HFFc6 (cell line): ENCODE measurements around the gene GPATCH4. TPM values are rescaled to one million over a fixed set of nuclear protein-coding genes. Genes with fewer than 3 reads are reported as not detected.

Experiments
- DNase-seq: peaks from one replicate; pipeline ENCODE4 v3.0.0-alpha.2; 2018
- H3K27ac Mint-ChIP-seq: 2 replicates; pipeline ENCODE4 v1.8.0; 2020; ENCODE audit warnings: mild to moderate bottlenecking, mixed read lengths
- H3K27me3 Mint-ChIP-seq: 2 replicates; pipeline ENCODE4 v1.8.0; 2021; ENCODE audit warnings: mild to moderate bottlenecking, moderate library complexity, mixed read lengths; ENCODE audit not compliant: insufficient read depth
- H3K36me3 Mint-ChIP-seq: 2 replicates; pipeline ENCODE4 v1.8.0; 2021; ENCODE audit warnings: low read depth, mixed read lengths
- H3K4me1 Mint-ChIP-seq: 2 replicates; pipeline ENCODE4 v1.8.0; 2020; ENCODE audit warnings: low read depth, mixed read lengths
- H3K4me3 Mint-ChIP-seq: 2 replicates; pipeline ENCODE4 v1.8.0; 2020; ENCODE audit warnings: mild to moderate bottlenecking, moderate library complexity, mixed read lengths
- H3K9me3 Mint-ChIP-seq: 2 replicates; pipeline ENCODE4 v1.8.0; 2020; ENCODE audit warnings: mild to moderate bottlenecking, mixed read lengths
- total RNA-seq, 6 experiments: library from RNA; stranded (reverse); fragmentation: NEBNext Ultra II Directional; extraction: Animal tissue kit (Norgen Biotek cat#: 25700); gene quantifications; 2 replicates in 1 of 6; 3 replicates in 5 of 6; pipeline ENCODE4 v1.2.3, GENCODE V29; 2021
- TF ChIP-seq, protein P1 (sequence below): fragments of 200-600 bp; sonication (generic); IDR thresholded peaks from 2 replicates; pipeline ENCODE4 v1.5.0; 2021; ENCODE audit warnings: antibody characterized with exemption, mild to moderate bottlenecking

Gene GPATCH4
- total RNA-seq, 6 experiments from 2014 or later = 25.0 to 35.8 (median 32.7) TPM

GRCh38 chr1:156584813-156585212 lies 16.5 kb downstream of the GPATCH4 start:
- H3K36me3 Mint-ChIP-seq = no peaks in the 10 kb centered on the region
- H3K4me3 Mint-ChIP-seq = no peak overlapping the region
- TF ChIP-seq, protein P1, sequence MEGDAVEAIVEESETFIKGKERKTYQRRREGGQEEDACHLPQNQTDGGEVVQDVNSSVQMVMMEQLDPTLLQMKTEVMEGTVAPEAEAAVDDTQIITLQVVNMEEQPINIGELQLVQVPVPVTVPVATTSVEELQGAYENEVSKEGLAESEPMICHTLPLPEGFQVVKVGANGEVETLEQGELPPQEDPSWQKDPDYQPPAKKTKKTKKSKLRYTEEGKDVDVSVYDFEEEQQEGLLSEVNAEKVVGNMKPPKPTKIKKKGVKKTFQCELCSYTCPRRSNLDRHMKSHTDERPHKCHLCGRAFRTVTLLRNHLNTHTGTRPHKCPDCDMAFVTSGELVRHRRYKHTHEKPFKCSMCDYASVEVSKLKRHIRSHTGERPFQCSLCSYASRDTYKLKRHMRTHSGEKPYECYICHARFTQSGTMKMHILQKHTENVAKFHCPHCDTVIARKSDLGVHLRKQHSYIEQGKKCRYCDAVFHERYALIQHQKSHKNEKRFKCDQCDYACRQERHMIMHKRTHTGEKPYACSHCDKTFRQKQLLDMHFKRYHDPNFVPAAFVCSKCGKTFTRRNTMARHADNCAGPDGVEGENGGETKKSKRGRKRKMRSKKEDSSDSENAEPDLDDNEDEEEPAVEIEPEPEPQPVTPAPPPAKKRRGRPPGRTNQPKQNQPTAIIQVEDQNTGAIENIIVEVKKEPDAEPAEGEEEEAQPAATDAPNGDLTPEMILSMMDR = no peak
- no peaks in the 10 kb centered on the region for H3K9me3 Mint-ChIP-seq
- no peak overlapping the region for H3K27ac Mint-ChIP-seq
- no peaks in the 10 kb centered on the region for H3K4me1 Mint-ChIP-seq
- no peak for DNase-seq
- H3K27me3 Mint-ChIP-seq = peaks cover 3% of the 10 kb centered on the region

GRCh38 chr1:156583821-156584622 lies 17.3 kb downstream of the GPATCH4 start:
- Mint-ChIP-seq H3K4me1 (no peaks in the 10 kb centered on the region), H3K4me3 (peak overlapping the region; percentile 38), H3K27me3 (peaks cover 8% of the 10 kb centered on the region), H3K9me3 (no peaks in the 10 kb centered on the region), H3K27ac (no peak overlapping the region), H3K36me3 (no peaks in the 10 kb centered on the region)
- TF ChIP-seq, protein P1 = peak; percentile 96
- DNase-seq = peak; percentile 67

GRCh38 chr1:156582388-156583017 lies 18.8 kb downstream of the GPATCH4 start:
- Mint-ChIP-seq H3K36me3 (no peaks in the 10 kb centered on the region), H3K4me3 (no peak overlapping the region), H3K27me3 (peaks cover 11% of the 10 kb centered on the region), H3K27ac (no peak overlapping the region), H3K4me1 (no peaks in the 10 kb centered on the region), H3K9me3 (no peaks in the 10 kb centered on the region)
- no peak for DNase-seq
- TF ChIP-seq, protein P1 = no peak

DNA sequence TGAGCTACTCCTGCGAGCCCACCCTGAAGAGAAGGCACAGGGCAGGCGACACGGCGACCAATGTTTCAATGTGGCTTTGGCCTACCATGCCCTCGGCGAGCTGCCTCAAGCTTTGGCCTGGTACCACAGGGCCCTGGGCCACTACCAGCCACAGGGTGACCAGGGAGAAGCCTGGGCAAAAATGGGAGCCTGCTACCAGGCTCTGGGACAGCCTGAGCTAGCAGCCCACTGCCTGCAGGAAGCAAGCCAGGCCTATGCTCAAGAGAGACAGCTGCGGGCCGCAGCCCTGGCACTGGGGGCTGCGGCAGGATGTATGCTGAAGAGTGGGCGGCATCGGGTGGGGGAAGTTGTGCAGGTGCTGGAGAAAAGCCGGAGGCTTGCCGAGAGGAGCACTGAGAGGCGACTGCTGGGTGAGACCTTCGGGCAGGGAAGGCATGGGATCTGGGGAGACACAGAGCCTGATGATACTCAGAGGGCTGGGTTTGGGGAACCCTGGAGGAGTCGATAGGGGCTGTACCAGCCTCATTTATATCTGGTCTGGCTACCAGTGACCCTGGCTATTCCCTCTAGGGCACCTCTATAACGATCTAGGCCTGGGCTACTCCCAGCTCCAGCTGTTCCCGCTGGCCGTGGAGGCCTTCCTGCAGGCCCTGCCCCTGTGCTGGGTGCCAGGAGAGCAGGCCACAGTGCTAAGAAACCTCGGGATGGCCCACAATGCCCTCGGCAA lies 19.5 kb downstream of the GPATCH4 start:
- no peak for DNase-seq
- Mint-ChIP-seq H3K27me3 (peaks cover 11% of the 10 kb centered on the region), H3K4me1 (no peaks in the 10 kb centered on the region), H3K4me3 (no peak overlapping the region), H3K9me3 (no peaks in the 10 kb centered on the region), H3K36me3 (no peaks in the 10 kb centered on the region), H3K27ac (no peak overlapping the region)
- TF ChIP-seq, protein P1 = no peak

DNA sequence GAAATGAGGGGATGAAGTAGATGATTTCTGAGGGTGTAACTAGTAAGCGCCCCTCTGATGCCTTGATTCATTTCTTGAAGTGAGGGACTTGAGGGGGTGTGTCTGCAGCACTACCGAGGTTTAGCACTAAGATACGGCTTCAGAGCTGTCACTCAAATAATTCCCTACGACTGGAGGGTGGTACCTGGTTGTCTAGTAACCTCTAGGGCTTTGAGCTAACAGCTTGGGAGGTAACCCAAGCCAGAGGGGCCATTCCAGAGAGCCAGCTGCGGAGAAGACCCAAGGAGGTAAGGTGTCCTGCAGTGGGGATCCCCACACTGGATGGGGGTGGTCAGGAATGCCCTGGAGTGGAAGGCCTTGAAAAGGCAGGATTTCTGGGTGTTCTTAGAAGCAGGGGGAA lies 21.8 kb downstream of the GPATCH4 start, which contains the start of gene TTC24:
TSS of gene TTC24 (plus strand) at position 252 of the 400 bp plus-strand sequence. CDS start 1,642 bp downstream, outside the sequence.
- peaks cover 16% of the 10 kb centered on the region for H3K27me3 Mint-ChIP-seq
- H3K36me3 Mint-ChIP-seq = no peaks in the 10 kb centered on the region
- no peak within 1 kb of the TSS for H3K27ac Mint-ChIP-seq
- H3K4me1 Mint-ChIP-seq = no peaks in the 10 kb centered on the region
- no peaks in the 10 kb centered on the region for H3K9me3 Mint-ChIP-seq
- no peak within 1 kb of the TSS for H3K4me3 Mint-ChIP-seq
- no peak for DNase-seq
- TF ChIP-seq, protein P1 = no peak
